H1 (cell line): Measurements from ENCODE around the gene WIPI1. TPM values are rescaled to one million over a fixed set of nuclear protein-coding genes. Genes with fewer than 3 reads are reported as not detected.

Experiments
- GTF2F1 ChIP-seq: IDR thresholded peaks from 2 replicates; pipeline ENCODE4 v1.6.1; 2012; ENCODE audit warnings: low read depth, low read length, improper control_type of control experiment, borderline replicate concordance
- TAF7 ChIP-seq: optimal IDR thresholded peaks from 2 replicates; pipeline ENCODE3; 2011; ENCODE audit warnings: low read depth, mild to moderate bottlenecking, inconsistent platforms, low read length, moderate library complexity, borderline replicate concordance
- polyA plus RNA-seq, 7 experiments: library from polyadenylated mRNA; depleted of rRNA in 3 of 7; stranded (reverse) in 5 of 7; unstranded in 2 of 7; fragments of >200 nt in 5 of 7; fragments of 200-250 nt in 2 of 7; gene quantifications; 1 replicate in 5 of 7; 2 replicates in 1 of 7; 4 replicates in 1 of 7; pipeline versions ENCODE4 v1.2.1 to v1.2.3, GENCODE V29; 2011 to 2013; ENCODE audit warnings: missing spikeins in 2 of 7, mixed read lengths in 2 of 7
- total RNA-seq: library from RNA; stranded (reverse); fragmentation: NEBNext Ultra II Directional; extraction: Animal tissue kit (Norgen Biotek cat#: 25700); gene quantifications from 2 replicates; pipeline ENCODE4 v1.2.1, GENCODE V29; 2021

The WIPI1 gene
- total and polyA plus RNA-seq, 2 of the 8 experiments (the other 6 are each of a cell fraction or from before 2014, with no cell fraction given): 16.6 to 17.4 TPM

GRCh38 chr17:68433911-68434508 is 23.3 kb downstream of the WIPI1 start (continued):
- TF ChIP-seq GTF2F1 (no peak), TAF7 (no peak)
- TF ChIP-seq, all 59 proteins: peak for 0
